Neural progenitor cell (in vitro differentiated cells): ENCODE measurements around the gene CLDN10.

ENCODE experiments used
- CTCF ChIP-seq: fragments of 200-600 bp; sonication (generic); IDR thresholded peaks from 2 replicates; pipeline ENCODE4 v1.5.1; 2017; ENCODE audit warnings: antibody characterized with exemption, mild to moderate bottlenecking
- EZH2 ChIP-seq: fragments of 200-600 bp; sonication (generic); IDR thresholded peaks from 2 replicates; pipeline ENCODE4 v1.6.1; 2017; ENCODE audit warnings: antibody characterized with exemption, mild to moderate bottlenecking, moderate library complexity

- TF ChIP-seq CTCF (no peak), EZH2 (no peak)
Measured at GRCh38 chr13:95507991-95508390, 44.5 kb upstream of the CLDN10 start.
